ENCODE data around the gene OR9G1. TPM values are rescaled to one million over a fixed set of nuclear protein-coding genes. Genes with fewer than 3 reads are reported as not detected.

Gene OR9G1
- total RNA-seq, 4 donors from 2014 or later: not detected

DNA sequence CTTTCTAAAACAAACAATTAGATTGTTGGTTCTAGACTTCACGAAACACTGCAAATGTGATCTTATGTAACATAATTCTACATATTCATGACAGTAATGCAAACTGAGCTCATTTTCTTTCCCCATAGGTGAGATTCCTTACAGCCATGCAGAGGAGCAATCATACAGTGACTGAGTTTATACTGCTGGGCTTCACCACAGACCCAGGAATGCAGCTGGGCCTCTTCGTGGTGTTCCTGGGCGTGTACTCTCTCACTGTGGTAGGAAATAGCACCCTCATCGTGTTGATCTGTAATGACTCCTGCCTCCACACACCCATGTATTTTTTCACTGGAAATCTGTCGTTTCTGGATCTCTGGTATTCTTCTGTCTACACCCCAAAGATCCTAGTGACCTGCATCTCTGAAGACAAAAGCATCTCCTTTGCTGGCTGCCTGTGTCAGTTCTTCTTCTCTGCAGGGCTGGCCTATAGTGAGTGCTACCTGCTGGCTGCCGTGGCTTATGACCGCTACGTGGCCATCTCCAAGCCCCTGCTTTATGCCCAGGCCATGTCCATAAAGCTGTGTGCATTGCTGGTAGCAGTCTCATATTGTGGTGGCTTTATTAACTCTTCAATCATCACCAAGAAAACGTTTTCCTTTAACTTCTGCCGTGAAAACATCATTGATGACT, 1.5 kb downstream of the OR9G1 start:
- ATAC-seq (ENCODE audit: low FRiP score): no peak
- DNase-seq (ENCODE audit: low spot score): no peak

GRCh38 chr11:56700914-56701485, 2.1 kb downstream of the OR9G1 start:
- no peak for ATAC-seq (ENCODE audit: low FRiP score)

More for the DNA sequence above, 1.5 kb downstream of the OR9G1 start:
- TF ChIP-seq CTCF (IDR thresholded peaks at IDR 0.05): no peak

GRCh38 chr11:56705784-56706396, 7.0 kb downstream of the OR9G1 start:
- DNase-seq (ENCODE audit: low spot score): no peak
- no peak for TF ChIP-seq CTCF (IDR thresholded peaks at IDR 0.05)
- no peak for ATAC-seq (ENCODE audit: low FRiP score)

More at GRCh38 chr11:56700914-56701485, 2.1 kb downstream of the OR9G1 start:
- TF ChIP-seq CTCF (IDR thresholded peaks at IDR 0.05): no peak
- no peak for DNase-seq (ENCODE audit: low spot score)

DNA sequence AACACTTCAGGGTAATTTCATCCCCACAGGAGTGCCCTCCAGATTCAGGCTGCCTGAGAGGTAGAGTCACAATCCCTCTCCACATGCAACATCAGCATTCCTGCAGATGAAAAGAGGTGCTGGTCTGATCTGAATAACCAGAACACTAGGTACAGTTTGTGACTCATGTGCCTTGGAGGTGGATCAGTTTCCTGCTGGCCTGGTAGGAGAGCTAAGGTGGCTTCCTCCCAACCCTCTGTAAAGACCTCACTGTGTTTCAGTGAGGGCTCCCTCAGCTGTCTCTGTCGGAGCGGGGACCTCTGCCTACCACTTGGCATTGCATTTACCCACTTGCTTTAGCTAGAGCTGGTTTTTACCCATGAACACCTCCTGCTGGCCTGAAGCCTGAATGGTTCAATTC, 7.6 kb downstream of the OR9G1 start:
- TF ChIP-seq CTCF (IDR thresholded peaks at IDR 0.05): no peak
- ATAC-seq (ENCODE audit: low FRiP score) (no peak), DNase-seq (ENCODE audit: low spot score) (no peak)

DNA sequence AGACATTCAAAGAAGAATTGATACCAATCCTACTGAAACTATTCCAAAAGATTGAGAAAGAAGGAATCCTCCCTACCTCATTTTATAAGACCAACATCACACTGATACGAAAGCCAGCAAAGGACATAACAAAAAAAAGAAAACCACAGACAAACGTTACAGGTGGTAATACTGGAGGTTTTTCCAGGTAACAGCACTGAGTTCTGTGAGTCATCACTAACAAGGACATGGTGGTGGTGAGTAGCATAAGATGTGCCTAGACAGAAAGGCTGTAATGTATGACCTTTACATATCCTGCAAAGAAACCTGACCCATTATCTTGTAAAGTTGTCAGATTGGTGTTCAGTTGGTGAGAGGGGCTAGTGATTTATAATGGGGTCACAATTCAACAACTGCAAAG, 15.3 kb downstream of the OR9G1 start:
- ATAC-seq (ENCODE audit: low FRiP score) (no peak), DNase-seq (ENCODE audit: low spot score) (no peak)
- TF ChIP-seq CTCF (IDR thresholded peaks at IDR 0.05): no peak

DNA sequence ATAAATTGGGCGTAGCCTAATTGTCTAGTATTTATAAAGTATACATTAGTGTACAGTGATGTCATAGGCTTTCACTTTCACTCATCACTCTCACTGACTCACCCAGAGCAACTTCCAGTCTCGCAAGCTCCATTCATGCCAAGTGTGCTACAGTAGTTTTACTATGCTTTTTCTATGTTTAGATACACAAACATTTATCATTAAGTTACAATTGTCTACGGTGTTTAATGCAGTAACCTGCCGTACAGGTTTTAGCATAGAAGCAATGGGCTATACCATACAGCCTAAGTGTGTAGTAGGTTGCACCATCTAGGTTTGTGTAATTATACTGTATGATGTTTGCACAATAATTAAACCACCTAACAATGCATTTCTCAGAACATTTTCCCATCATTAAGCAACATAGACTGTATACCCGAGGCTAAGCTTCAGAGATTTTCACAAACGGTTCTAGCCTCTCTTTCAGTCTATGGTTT, 17.5 kb downstream of the OR9G1 start:
- ATAC-seq (ENCODE audit: low FRiP score) (no peak), DNase-seq (ENCODE audit: low spot score) (no peak)
- TF ChIP-seq CTCF (IDR thresholded peaks at IDR 0.05): no peak

Data from omental fat pad (tissue), 4 donors.